Uterus (tissue), 2 donors: ENCODE results near the gene OSBPL9.

Experiments
- CTCF ChIP-seq, 4 experiments: fragments of 200-600 bp in 2 of 4; fragments of 450-650 bp in 2 of 4; sonication (generic) in 2 of 4; IDR thresholded peaks; one replicate each; pipeline ENCODE4 v1.5.1; 2016 to 2019; ENCODE audit warnings: antibody characterized with exemption in 4 of 4, mild to moderate bottlenecking in 2 of 4, moderate library complexity in 1 of 4
- POLR2A ChIP-seq, 2 donors: fragments of 450-650 bp; IDR thresholded peaks; one replicate each; pipeline ENCODE4 v1.6.1; 2016; ENCODE audit warnings: antibody characterized with exemption in 2 of 2, mild to moderate bottlenecking in 1 of 2, moderate library complexity in 1 of 2

- TF ChIP-seq POLR2A (IDR thresholded peaks at IDR 0.05) (no peak), CTCF (IDR thresholded peaks at IDR 0.05) (no peak)
Observed at GRCh38 chr1:51750218-51750617, 133.3 kb downstream of the OSBPL9 start.
